Measurements from ENCODE around the gene MYO7B.

DNA sequence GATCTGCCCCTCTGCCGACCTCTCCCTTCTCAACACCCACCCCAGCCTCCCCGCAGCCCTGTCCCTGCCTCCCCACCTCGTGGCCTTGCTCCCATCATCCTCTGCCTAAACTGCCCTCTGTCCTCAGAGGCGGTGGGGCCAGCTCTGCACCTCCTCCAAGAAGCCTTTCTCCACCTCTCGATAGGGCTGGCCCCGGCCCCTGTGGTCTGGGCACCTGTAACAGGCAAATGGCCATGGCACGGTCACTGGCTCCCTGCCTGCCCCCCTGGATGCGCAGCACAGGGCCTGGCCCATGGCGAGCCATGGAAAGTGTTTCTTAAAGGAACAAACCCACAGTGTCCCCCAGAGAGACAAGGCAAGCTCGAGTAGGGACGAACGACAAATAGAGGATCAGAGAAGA is 42.0 kb downstream of the MYO7B start:
- TF ChIP-seq, protein P1, sequence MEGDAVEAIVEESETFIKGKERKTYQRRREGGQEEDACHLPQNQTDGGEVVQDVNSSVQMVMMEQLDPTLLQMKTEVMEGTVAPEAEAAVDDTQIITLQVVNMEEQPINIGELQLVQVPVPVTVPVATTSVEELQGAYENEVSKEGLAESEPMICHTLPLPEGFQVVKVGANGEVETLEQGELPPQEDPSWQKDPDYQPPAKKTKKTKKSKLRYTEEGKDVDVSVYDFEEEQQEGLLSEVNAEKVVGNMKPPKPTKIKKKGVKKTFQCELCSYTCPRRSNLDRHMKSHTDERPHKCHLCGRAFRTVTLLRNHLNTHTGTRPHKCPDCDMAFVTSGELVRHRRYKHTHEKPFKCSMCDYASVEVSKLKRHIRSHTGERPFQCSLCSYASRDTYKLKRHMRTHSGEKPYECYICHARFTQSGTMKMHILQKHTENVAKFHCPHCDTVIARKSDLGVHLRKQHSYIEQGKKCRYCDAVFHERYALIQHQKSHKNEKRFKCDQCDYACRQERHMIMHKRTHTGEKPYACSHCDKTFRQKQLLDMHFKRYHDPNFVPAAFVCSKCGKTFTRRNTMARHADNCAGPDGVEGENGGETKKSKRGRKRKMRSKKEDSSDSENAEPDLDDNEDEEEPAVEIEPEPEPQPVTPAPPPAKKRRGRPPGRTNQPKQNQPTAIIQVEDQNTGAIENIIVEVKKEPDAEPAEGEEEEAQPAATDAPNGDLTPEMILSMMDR (conservative IDR thresholded peaks at IDR 0.05 in 1 of 2, IDR thresholded peaks at IDR 0.05 in 1 of 2; ENCODE audit: low read depth in 1 of 2, low read length in 2 of 2), result no peak
- TF ChIP-seq EZH2 (IDR thresholded peaks at IDR 0.05; ENCODE audit: low read length, missing control alignments), result no peak
